ENCODE data around the gene TECPR1. TPM values are rescaled to one million over a fixed set of nuclear protein-coding genes. Genes with fewer than 3 reads are reported as not detected.

TECPR1 gene
- total and polyA plus RNA-seq, 2 donors (not counting 3 experiments of a cell fraction or from before 2014, with no cell fraction given): 12.3 to 97.5 TPM

DNA sequence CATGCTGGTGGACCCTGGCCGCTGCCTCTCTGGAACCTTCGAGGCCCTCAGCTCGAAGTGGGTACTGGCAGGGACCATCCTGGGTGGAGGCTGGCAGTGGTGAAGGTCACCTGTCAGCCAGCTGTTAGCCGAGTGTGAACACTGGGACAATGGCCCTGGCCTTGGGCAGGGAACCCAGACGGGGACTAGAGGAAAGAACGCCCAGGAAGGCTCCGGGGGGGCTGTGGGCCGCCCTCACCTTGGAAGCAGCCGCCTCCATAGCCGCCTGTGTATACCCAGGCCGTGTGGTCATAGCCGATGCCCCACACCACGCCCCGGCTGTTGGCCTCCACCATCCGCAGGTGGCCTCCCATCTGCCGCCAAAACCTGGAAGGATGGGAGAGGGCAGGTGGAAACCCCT is 23.2 kb downstream of the TECPR1 start:
- dilution Hi-C loops (cut with MboI; ENCODE audit: extremely low pct_ligation_motif_present, low sequenced_read_pairs) (no loop called here), intact Hi-C loops (cut with micrococcal nuclease) (no loop called here)
- BruUV-seq (replicated peaks): no TSS peak
- no peak overlapping the region for H3K9ac ChIP-seq (replicated peaks; ENCODE audit: extremely low read depth, insufficient read depth, low read length)
- H3K27ac ChIP-seq (ENCODE audit: insufficient read depth, low read depth, low read length): no peak overlapping the region
- no peaks in the 10 kb centered on the region for H3K79me2 ChIP-seq (ENCODE audit: control insufficient read depth, insufficient read depth, low read length)
- H3K27me3 ChIP-seq (ENCODE audit: control insufficient read depth in 2 of 2, insufficient read depth in 2 of 2, low read length in 2 of 2): no peaks in the 10 kb centered on the region
- H4K20me1 ChIP-seq (replicated peaks; ENCODE audit: control insufficient read depth, extremely low read depth, insufficient read depth, low read length): no peaks in the 10 kb centered on the region
- CTCF ChIA-PET: interaction anchor here (1.2 kb wide), 1 partner anchor 60 kb away, joined by 3 read pairs; no protein-coding TSS in a partner anchor
- H3K9me3 ChIP-seq (replicated peaks; ENCODE audit: control insufficient read depth, insufficient read depth, low read length): no peaks in the 10 kb centered on the region
- DNase-seq (ENCODE audit: low read depth, low spot score) (no peak), FAIRE-seq (no peak)
- POLR2A ChIA-PET: no interaction called here
- H3K4me1 ChIP-seq (ENCODE audit: control insufficient read depth, extremely low read depth, insufficient read depth, low read length): no peaks in the 10 kb centered on the region
- H3K9me1 ChIP-seq (replicated peaks; ENCODE audit: control insufficient read depth, extremely low read depth, insufficient read depth, low read length): no peaks in the 10 kb centered on the region
- H2AFZ ChIP-seq (ENCODE audit: low read depth, low read length): no peak overlapping the region
- no peak for TF ChIP-seq GATA2 (IDR thresholded peaks at IDR 0.05; ENCODE audit: insufficient read depth, insufficient read length, low read depth, low read length)
- no peak for TF ChIP-seq FOS (IDR thresholded peaks at IDR 0.05; ENCODE audit: borderline replicate concordance, insufficient read depth, low read length)
- TF ChIP-seq POLR2AphosphoS5 (IDR thresholded peaks at IDR 0.05; ENCODE audit: insufficient read depth, low read depth, low read length): no peak
- no peak for TF ChIP-seq EZH2 (IDR thresholded peaks at IDR 0.05; ENCODE audit: borderline replicate concordance, low read depth, low read length, severe bottlenecking)
- TF ChIP-seq, protein P1, sequence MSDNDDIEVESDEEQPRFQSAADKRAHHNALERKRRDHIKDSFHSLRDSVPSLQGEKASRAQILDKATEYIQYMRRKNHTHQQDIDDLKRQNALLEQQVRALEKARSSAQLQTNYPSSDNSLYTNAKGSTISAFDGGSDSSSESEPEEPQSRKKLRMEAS (IDR thresholded peaks at IDR 0.05; ENCODE audit: insufficient read depth, insufficient read length): no peak
- no peak for TF ChIP-seq JUN (IDR thresholded peaks at IDR 0.05; ENCODE audit: borderline replicate concordance, insufficient read depth, insufficient read length, low read depth)
- H3K4me3 ChIP-seq (replicated peaks in 1 of 3; ENCODE audit: insufficient read depth in 1 of 3, low read depth in 1 of 3, low read length in 3 of 3): no peak overlapping the region
- H3K36me3 ChIP-seq (ENCODE audit: control insufficient read depth in 2 of 2, extremely low read depth in 1 of 2, insufficient read depth in 2 of 2, low read length in 2 of 2): peaks cover 2 to 37% of the 10 kb centered on the region in 2 experiments
- H3K4me2 ChIP-seq (ENCODE audit: insufficient read depth, low read length): no peak overlapping the region

DNA sequence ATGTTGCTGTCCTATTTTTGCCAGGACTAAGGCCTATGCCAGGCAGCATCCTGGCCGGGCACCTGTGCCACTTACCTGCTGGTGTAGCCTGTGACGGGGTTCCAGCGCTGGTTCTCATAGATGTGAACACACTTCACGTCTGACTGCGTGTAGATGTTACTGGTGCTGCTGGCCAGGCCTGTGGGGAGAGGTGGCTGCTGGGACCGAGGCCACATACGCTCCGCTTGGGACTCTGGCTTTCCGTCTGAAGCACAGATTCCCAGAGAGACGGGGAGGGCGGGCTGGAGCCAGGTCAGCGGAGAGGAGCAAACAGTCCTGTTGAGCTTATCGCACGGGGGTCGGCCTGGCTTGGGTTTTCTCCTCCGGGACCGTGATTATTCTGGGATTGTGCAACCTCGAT is 24.1 kb downstream of the TECPR1 start:
- intact Hi-C loops (cut with micrococcal nuclease) (no loop called here), dilution Hi-C loops (cut with MboI; ENCODE audit: extremely low pct_ligation_motif_present, low sequenced_read_pairs) (no loop called here)
- FAIRE-seq (no peak), DNase-seq (ENCODE audit: low read depth, low spot score) (no peak)
- TF ChIP-seq POLR2A (IDR thresholded peaks at IDR 0.05; ENCODE audit: low read depth, low read length) (no peak), MYC (IDR thresholded peaks at IDR 0.05; ENCODE audit: low read depth, low read length) (no peak), JUN (IDR thresholded peaks at IDR 0.05; ENCODE audit: borderline replicate concordance, insufficient read depth, insufficient read length, low read depth) (no peak), POLR2AphosphoS5 (IDR thresholded peaks at IDR 0.05; ENCODE audit: insufficient read depth, low read depth, low read length) (no peak), FOS (IDR thresholded peaks at IDR 0.05; ENCODE audit: borderline replicate concordance, insufficient read depth, low read length) (no peak), GATA2 (IDR thresholded peaks at IDR 0.05; ENCODE audit: insufficient read depth, insufficient read length, low read depth, low read length) (no peak), EZH2 (IDR thresholded peaks at IDR 0.05; ENCODE audit: borderline replicate concordance, low read depth, low read length, severe bottlenecking) (no peak)
- TF ChIP-seq, protein P1 (IDR thresholded peaks at IDR 0.05; ENCODE audit: insufficient read depth, insufficient read length): no peak
- TF ChIP-seq, protein P2, sequence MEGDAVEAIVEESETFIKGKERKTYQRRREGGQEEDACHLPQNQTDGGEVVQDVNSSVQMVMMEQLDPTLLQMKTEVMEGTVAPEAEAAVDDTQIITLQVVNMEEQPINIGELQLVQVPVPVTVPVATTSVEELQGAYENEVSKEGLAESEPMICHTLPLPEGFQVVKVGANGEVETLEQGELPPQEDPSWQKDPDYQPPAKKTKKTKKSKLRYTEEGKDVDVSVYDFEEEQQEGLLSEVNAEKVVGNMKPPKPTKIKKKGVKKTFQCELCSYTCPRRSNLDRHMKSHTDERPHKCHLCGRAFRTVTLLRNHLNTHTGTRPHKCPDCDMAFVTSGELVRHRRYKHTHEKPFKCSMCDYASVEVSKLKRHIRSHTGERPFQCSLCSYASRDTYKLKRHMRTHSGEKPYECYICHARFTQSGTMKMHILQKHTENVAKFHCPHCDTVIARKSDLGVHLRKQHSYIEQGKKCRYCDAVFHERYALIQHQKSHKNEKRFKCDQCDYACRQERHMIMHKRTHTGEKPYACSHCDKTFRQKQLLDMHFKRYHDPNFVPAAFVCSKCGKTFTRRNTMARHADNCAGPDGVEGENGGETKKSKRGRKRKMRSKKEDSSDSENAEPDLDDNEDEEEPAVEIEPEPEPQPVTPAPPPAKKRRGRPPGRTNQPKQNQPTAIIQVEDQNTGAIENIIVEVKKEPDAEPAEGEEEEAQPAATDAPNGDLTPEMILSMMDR (IDR thresholded peaks at IDR 0.05; ENCODE audit: extremely low read depth in 1 of 2, insufficient read depth in 1 of 2, low read depth in 1 of 2, low read length in 2 of 2): no peak
- Histone ChIP-seq H3K27ac (ENCODE audit: insufficient read depth, low read depth, low read length) (no peak overlapping the region), H3K4me1 (ENCODE audit: control insufficient read depth, extremely low read depth, insufficient read depth, low read length) (no peaks in the 10 kb centered on the region), H3K9me1 (replicated peaks; ENCODE audit: control insufficient read depth, extremely low read depth, insufficient read depth, low read length) (no peaks in the 10 kb centered on the region), H3K27me3 (ENCODE audit: control insufficient read depth in 2 of 2, insufficient read depth in 2 of 2, low read length in 2 of 2) (no peaks in the 10 kb centered on the region), H4K20me1 (replicated peaks; ENCODE audit: control insufficient read depth, extremely low read depth, insufficient read depth, low read length) (no peaks in the 10 kb centered on the region), H3K79me2 (ENCODE audit: control insufficient read depth, insufficient read depth, low read length) (no peaks in the 10 kb centered on the region), H3K36me3 (ENCODE audit: control insufficient read depth in 2 of 2, extremely low read depth in 1 of 2, insufficient read depth in 2 of 2, low read length in 2 of 2) (peaks cover 2 to 33% of the 10 kb centered on the region in 2 experiments), H3K4me2 (ENCODE audit: insufficient read depth, low read length) (no peak overlapping the region), H3K4me3 (replicated peaks in 1 of 3; ENCODE audit: insufficient read depth in 1 of 3, low read depth in 1 of 3, low read length in 3 of 3) (no peak overlapping the region), H2AFZ (ENCODE audit: low read depth, low read length) (no peak overlapping the region), H3K9me3 (replicated peaks; ENCODE audit: control insufficient read depth, insufficient read depth, low read length) (no peaks in the 10 kb centered on the region), H3K9ac (replicated peaks; ENCODE audit: extremely low read depth, insufficient read depth, low read length) (no peak overlapping the region)
- ChIA-PET CTCF (interaction anchor here (1.1 to 1.2 kb wide), 2 partner anchors 13 to 59 kb away, joined by 3 read pairs; no protein-coding TSS in a partner anchor), POLR2A (no interaction called here)
- BruUV-seq (replicated peaks): no TSS peak
